Measurements from ENCODE around the gene DNAJC15.
"Not testable (repeated sequence)": the region's sequence is repeated elsewhere in the genome, so short reads cannot be mapped to it uniquely, and the experiment has no call there.

The DNAJC15 gene

DNA sequence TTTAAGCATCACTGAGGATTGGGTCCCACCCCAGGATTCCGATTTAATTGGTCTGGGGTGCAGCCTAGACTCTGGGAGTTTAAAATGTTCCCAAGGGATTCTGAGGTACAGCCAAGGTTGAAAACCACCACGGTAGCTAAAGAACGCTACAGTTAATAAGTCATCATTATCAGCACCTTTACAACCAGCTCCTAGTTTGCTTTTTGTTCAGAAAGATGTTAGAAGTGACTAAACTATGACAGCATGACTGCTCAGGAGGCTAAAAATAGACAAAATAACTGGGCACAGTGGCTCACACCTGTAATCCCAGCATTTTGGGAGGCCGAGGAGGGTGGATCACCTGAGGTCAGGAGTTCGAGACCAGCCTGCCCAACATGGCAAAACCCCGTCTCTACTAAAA lies 19.7 kb upstream of the DNAJC15 start:
- in situ Hi-C loops (cut with MboI; ENCODE audit: low sequenced_read_pairs) = no loop called here

DNA sequence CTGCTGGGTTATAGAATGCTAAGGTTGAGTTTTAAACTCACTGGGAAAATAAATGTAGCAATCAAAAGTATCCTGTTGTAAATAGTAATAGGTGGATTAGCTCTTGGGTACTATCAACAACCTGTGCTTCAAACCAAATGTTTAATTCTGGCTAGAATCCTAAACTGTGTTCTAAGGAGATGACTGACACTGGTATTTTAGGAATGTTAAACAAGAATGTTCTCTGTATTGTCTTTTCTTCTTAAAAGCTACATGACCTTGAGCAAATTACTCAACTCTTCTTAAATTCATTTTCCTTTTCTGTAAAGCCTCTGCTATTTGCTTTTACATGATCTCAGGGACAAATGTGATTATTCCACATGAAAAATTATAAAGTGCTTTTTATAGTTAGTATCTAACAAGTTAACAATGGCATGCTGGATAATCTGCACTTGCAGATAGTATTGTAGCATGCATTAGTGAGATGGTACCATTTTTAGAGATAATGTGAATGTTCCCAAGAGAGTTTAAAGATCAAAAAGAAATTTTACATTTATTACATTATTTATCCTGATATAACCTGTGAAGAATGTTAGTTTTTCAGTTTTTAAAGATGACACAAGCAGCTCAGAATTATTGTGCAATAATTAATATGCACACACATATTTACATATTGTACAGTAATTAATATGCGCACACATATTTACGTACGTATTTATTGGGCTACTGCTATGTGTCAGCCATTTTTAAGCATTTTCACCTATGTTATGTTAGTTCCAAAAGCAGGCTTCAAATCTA lies 17.7 kb upstream of the DNAJC15 start:
- in situ Hi-C loops (cut with MboI; ENCODE audit: low sequenced_read_pairs) = no loop called here

DNA sequence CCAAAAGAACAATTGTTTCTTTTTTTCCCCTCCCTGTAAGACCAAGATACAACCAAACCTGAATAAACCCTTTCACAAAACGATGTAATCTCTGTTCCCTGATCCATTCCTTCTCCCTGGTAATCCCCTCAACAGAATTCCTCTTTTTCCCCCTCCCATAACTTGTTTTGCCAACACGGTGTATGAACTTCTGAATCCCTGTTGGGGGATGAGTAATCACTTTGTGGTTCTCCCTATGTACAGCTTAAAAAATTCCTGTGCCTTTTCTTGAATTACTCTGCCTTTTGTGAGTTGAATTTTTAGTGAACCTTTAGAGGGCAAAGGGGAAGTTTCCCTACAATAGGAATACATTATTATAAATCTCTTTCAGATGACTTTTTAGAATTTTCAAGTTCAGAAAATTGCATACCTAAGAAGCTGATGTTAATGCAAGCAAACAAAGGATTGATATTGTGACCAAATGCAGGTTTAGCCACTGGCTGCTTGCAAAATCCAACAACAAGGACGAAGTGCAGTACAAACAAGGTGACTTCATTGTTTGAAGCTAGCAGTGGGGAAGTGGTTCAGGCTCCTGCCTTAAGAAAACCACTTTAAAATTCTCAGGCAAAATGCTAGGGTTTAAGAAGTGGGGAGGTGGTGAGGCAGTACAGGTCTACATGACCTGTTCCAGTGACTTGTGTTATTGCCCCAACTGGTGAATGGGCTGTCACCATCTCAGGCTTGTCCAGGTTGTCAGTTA lies 16.3 kb upstream of the DNAJC15 start:
- in situ Hi-C loops (cut with MboI; ENCODE audit: low sequenced_read_pairs) = no loop called here

DNA sequence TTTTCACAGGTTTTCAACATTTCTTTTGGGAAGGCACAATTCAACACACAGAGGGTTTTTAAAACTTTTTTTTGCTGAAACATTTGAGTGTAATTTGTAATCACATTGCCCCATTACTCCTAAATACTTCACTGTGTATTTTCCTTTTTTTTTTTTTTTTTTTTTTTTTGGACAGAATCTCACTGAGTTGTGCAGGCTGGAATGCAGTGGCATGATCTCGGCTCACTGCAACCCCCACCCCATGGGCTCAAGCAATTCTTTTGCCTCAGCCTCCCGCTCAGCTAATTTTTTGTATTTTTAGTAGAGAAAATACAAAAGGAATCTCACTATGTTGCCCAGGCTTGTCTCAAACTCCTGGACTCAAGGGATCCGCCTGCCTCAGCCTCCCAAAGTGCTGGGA lies 14.8 kb upstream of the DNAJC15 start:
- in situ Hi-C loops (cut with MboI; ENCODE audit: low sequenced_read_pairs) = no loop called here

DNA sequence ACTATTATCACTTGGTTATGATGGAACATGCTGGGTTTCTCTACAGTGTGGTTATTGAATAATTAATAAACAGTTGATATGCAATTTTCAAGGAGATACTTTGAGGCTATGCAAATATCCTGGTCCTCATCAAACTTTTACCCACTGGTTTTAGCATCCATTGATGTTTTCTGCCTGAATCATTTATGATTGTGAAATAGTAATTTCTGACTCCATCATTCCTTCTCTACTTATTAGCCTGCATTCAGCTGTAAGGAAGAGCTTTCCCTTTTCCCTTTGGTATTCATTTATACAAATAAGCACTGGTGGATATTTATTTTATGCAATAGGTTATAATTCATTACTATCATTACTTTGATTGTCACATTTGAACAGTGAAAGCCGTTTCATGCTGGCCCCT lies 13.9 kb upstream of the DNAJC15 start:
- in situ Hi-C loops (cut with MboI; ENCODE audit: low sequenced_read_pairs) = no loop called here

DNA sequence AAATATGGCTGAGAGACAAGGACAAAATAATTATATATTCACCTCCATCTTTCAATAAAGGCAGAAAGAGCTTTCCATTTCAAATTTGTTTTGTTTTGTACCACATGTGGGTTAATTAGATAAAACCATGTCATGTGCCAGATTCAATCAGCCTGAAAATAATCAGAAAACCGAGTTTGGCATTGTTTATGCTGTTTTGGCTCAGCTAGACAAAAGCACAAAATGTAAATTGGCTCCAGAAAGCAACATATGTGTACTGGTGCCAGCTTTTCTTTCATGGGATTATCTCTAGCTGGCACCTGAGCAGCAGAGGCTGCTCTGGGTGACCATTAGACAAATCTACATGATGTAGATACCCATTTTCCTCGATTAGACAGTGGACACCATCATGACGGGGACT lies 9.2 kb upstream of the DNAJC15 start:
- in situ Hi-C loops (cut with MboI; ENCODE audit: low sequenced_read_pairs) = no loop called here

DNA sequence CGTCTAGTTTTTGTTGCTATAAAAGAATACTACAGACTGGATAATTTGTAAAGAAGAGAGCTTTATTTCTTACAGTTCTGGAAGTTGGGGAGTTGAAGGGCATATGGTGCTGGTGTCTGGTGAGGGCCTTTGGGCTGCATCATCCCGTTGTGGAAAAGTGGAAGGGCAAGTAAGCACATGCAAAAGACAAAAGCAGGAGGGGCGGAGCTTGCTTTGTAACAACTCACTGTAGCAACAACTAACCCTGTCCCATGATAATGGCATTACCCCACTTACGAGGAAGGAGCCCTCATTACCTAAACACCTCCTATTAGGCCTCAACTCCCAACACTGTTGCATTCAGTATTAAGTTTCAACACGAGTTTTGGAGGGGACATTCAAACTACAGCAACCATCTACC lies 7.2 kb upstream of the DNAJC15 start:
- in situ Hi-C loops (cut with MboI; ENCODE audit: low sequenced_read_pairs) = no loop called here

DNA sequence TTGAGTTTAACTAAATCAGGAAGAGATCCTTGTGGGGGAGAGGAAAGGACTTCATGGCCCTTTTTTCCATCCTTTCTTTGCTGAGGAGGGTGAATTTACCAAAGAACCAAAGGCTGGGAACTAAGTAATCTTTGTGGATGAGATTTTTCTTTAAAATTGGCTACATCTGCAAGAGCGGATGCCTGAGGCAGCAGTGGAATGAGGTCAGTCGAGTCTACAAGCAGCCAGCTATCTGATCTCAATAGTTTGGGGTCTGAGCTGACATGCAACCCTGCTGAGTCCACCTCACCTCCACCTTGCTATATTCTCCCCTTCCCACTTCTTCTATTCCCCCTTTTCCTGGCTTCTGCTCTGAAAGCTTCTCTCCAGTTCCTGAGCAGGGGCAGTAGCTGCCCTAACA lies 3.6 kb upstream of the DNAJC15 start:
- in situ Hi-C loops (cut with MboI; ENCODE audit: low sequenced_read_pairs) = no loop called here

DNA sequence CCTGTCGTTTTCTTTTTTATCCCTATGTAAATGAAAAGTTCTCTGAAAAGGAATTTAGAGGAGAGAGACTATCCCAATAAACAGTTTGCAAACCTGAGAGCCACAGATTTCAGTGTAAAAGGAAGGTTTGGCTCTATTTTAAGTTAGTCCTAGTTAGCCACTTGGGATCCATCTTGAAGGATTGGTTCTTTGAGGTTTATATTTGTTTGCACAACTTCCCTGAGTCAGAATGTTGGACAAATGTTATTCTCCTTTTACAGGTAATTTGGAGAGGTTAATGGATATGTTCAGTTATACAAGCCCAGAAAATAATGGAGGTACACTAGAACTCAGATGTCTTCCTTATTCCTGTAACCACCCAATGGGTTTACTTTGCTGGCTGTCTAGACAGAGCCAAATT lies 2.6 kb upstream of the DNAJC15 start:
- in situ Hi-C loops (cut with MboI; ENCODE audit: low sequenced_read_pairs) = no loop called here

DNA sequence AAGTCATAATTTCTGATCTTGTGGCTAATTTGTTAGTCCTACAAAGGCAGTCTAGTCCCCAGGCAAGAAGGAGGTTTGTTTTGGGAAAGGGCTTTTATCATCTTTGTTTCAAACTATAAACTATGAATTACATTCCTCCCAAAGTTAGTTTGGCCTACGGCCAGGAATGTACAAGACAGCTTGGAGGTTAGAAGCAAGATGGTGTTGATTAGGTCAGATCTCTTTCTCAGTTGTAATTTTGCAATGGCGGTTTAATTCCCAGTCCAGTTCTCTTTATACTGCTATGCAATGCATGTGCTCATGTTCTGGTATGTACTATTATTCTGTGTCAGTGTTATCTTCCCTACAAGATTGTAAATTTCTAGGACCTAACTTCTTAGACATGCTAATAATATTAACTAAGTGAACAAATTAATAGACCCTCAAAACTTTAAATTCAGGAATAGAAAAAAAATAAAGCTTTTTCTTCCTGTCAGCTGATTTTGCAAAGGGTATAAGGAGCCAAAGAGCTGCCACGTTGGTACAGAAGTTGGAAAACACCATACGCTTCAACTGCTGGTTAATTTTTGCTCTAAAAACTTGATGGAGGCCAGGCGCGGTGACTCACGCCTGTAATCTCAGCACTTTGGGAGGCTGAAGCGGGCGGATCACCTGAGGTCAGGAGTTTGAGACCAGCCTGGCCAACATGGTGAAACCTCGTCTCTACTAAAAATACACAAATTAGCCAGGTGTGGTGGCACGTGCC lies 1.3 kb upstream of the DNAJC15 start:
- in situ Hi-C loops (cut with MboI; ENCODE audit: low sequenced_read_pairs) = no loop called here

DNA sequence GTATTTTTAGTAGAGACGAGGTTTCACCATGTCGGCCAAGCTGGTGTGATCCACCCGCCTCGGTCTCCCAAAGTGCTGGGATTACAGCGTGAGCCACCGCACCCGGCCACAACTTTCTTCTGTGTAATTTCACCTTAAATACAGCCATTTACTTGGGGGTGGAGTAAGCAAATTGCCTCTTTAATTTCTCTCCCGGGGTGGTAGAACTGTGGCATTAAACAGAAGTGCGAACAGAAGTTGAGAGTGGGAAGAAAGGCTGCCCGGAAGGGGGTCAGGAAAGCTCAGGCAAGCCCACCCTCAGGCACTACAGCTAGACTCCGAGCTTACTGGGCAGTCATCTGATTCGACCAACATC lies 475 bp upstream of the DNAJC15 start:
- in situ Hi-C loops (cut with MboI; ENCODE audit: low sequenced_read_pairs) = no loop called here

DNA sequence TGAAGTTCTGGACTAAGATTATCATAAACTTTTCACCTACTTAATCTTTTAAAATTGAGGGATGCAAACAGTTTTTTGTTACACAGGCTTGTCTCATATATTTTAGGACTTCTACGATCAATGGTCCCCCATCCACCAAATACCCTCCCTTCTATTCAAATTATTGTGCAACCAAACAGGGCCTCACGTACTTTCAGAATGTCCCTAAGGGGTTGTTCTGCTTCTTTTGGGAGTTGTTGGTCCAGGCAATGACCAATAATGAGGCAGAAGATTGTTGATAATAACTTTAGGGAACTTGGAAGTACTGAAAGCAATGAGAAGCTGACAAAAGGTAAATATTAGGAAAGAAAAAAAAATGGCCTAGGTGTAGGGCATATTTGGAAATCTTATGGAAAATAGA lies 2.9 kb downstream of the DNAJC15 start:
- in situ Hi-C loops (cut with MboI; ENCODE audit: low sequenced_read_pairs) = no loop called here

DNA sequence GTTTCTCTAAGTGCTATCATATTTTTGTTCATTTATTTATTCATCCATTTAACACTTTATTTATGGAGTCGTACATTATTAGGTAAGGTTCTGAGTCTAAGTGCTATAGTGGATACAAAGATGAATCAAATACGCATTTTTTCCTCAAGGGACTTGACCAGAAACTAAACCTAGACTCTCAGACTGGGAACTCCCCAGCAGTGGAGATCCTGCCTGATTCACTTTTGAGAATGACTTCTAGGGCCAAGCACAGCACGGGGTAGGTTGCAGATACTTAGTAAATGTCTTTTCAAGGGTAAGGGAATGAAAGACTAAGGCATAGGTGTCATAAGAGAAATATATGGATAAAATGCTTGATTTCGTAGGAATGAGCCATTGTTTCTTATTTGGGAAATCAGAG lies 7.2 kb downstream of the DNAJC15 start:
- in situ Hi-C loops (cut with MboI; ENCODE audit: low sequenced_read_pairs) = no loop called here

DNA sequence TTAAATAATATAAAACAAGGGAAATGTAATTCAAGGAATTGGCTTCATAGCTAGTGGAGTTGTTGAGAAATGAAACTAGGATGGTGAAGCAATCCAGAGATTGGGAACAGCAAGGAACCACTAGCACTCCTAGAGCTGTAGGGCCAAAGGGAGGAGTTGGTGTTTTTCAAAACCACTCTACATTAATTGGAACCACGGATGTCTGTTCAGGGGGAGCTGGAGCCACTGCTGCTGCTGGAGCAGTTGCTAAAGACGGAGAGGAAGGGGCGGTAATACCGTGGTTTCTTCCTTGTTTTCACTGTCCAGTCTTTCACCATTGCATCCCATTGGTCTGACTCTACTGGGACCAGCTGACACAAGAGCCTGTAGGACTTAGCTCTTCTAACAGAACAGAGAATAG lies 8.5 kb downstream of the DNAJC15 start:
- in situ Hi-C loops (cut with MboI; ENCODE audit: low sequenced_read_pairs) = no loop called here

DNA sequence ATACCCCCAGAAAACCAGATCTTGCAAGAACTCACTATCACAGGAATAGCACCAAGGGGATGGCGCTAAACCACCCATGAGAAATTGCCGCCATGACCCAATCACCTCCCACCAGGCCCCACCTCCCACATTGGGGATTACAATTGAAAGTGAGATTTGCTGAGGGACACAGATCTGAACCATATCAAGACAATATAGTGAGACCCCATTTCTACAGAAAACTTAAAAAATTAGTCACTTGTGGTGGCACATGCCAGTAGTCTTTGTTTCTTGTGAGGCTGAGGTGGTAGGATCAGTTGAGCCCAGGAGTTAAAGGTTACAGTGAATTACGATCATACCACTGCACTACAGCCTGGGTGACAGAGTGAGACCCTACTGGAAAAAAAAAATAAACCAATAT lies 9.7 kb downstream of the DNAJC15 start:
- in situ Hi-C loops (cut with MboI; ENCODE audit: low sequenced_read_pairs) = no loop called here

DNA sequence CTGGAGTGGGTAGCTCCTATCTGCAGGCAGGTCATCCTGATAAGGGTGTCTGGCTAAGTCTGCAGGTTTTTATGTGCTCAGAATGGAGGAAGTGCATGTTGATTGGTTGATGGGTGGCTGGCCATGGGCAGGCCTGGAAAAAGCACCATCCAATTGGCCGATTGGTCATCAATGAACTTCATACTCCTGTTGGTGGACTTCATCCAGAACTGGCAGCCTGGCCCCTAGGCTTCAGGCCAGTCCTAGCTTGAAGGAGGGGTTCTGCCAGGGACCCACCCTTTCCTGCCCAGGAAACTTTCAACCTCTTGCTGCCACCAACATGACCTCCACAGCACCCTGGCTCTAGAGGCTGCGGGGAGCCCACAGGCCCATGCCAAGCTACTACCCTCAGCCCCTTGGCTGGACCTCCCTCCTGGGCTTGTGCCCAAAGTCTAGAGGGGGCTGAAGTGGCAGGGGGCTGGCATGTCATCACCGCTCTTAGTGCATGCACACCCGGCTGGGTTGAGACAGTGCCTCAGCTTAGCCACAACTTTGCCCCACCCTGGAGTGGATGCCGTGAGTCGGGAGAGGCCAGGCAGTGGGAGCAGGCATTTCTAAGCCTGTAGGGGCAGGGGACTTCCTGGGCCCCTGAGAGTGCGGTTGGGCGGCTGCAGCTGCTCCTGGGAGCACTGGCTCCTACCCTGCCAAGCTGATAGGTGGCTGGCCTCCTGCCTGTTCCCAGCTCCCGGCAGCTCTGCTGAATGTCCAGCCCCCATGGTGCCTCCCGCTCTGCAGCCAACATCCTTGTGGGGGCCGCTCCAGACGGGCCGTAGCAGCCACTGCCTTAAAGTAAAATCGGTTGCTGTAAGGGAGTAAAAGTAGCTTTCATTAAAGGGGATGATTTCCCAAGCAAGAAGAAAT lies 13.2 kb downstream of the DNAJC15 start:
- in situ Hi-C loops (cut with MboI; ENCODE audit: low sequenced_read_pairs) = no loop called here

DNA sequence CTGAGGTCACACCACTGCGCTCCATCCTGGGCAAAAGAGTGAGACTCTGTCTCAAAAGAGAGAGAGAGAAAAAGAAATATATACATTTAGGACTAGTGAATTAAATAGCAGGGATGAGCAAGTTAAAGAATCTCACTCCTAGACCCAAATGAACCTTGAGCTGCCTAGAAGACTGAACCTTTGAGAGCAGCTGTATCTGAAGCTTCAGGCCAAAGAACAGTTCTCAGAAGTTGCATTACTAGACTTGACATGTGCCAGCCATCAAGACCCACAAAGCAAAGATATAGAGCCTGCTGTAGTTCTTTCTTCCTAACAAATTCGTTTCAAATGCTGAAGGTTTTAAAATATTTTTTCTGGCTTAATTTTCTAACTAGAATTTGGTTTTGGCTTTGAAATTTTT lies 16.6 kb downstream of the DNAJC15 start:
- in situ Hi-C loops (cut with MboI; ENCODE audit: low sequenced_read_pairs) = no loop called here

DNA sequence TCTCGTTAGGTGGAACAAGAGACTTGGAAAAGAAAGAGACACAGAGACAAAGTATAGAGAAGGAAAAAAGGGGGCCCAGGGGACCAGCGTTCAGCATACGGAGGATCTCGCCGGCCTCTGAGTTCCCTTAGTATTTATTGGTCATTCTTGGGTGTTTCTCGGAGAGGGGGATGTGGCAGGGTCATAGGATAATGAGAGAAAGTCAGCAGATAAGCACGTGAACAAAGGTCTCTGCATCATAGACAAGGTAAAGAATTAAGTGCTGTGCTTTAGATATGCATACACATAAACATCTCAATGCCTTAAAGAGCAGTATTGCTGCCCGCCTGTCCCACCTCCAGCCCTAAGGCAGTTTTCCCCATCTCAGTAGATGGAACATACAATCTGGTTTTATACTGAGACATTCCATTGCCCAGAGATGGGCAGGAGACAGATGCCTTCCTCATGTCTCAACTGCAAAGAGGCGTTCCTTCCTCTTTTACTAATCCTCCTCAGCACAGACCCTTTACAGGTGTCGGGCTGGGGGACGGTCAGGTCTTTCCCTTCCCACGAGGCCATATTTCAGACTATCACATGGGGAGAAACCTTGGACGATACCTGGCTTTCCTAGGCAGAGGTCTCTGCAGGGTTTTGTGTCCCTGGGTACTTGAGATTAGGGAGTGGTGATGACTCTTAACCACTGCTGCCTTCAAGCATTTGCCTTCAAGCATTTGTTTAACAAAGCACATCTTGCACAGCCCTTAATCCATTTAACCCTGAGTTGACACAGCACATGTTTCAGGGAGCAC lies 17.4 kb downstream of the DNAJC15 start:
- in situ Hi-C loops (cut with MboI; ENCODE audit: low sequenced_read_pairs) = not testable (repeated sequence)

DNA sequence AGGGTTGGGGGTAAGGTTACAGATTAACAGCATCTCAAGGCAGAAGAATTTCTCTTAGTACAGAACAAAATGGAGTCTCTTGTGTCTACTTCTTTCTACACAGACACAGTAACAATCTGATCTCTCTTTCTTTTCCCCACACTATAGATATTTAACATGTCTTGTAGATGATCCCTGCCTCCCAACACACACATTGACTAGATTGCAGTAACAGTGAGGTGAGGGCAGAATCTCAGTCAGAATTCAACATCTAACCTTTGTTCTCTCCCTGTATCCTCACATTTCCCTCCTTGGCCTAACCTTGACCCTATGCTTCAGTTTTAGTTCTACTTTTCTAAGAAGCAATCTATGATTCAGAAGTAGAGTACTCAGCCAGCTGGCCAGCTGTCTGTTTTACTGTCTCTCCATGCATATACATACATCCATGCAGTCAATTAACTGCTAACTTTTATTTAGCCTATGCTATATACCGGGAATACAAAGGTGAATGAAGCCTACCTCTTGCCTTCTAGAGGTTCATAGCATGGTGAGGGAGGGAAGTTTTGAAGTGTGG lies 18.1 kb downstream of the DNAJC15 start:
- in situ Hi-C loops (cut with MboI; ENCODE audit: low sequenced_read_pairs) = no loop called here

DNA sequence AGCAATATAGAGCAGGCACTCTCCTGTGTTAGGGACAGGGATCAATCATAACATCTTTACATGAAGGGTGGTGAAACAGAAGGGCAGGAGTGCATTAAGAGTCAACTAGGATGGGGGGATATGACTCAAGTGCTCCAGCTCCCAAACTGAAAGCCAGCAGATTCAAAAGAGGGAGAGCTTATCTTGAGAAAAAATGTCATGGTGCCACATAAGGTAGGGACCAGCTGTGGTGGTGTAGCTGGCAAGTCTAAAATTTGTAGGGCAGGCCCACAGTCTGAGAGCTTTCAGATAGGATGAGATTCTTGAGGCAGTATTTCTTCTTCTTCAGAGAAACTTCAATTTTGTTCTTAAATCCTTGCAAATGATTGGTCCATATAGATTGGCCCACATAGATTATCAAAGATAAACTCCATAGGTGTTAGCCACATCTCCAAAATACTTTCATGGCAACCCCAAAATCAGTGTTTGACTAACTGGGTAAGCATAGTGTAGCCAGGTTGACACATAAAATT lies 19.1 kb downstream of the DNAJC15 start:
- in situ Hi-C loops (cut with MboI; ENCODE audit: low sequenced_read_pairs) = no loop called here

All from HL-60/S4 (cell line).